Liver (tissue), 9 donors: ENCODE results near the gene COL5A1. TPM values are rescaled to one million over a fixed set of nuclear protein-coding genes. Genes with fewer than 3 reads are reported as not detected.

Source experiments
- DNase-seq: peaks from one replicate; pipeline ENCODE4 v3.0.0-alpha.2; 2017; ENCODE audit warnings: low spot score
- H3K27ac ChIP-seq, 2 donors: one replicate each; pipeline ENCODE4 v1.7.0; 2013; ENCODE audit warnings: inconsistent platforms in 2 of 2, low read length in 2 of 2, control low read depth in 1 of 2, low read depth in 1 of 2, mild to moderate bottlenecking in 1 of 2
- H3K27me3 ChIP-seq, 4 donors: one replicate each; pipeline versions ENCODE4 v1.6.1 to v1.7.0; 2013; ENCODE audit warnings: low read length in 3 of 4, inconsistent platforms in 1 of 4, mild to moderate bottlenecking in 1 of 4, moderate library complexity in 1 of 4; ENCODE audit not compliant: control insufficient read depth in 4 of 4, insufficient read depth in 4 of 4
- H3K36me3 ChIP-seq, 4 donors: one replicate each; pipeline versions ENCODE4 v1.6.1 to v1.7.0; 2013; ENCODE audit warnings: low read length in 3 of 4, mild to moderate bottlenecking in 3 of 4, low read depth in 1 of 4, moderate library complexity in 1 of 4; ENCODE audit not compliant: control insufficient read depth in 4 of 4, insufficient read depth in 3 of 4
- H3K4me1 ChIP-seq, 4 donors: one replicate each; pipeline versions ENCODE4 v1.6.1 to v1.7.0; 2013; ENCODE audit warnings: low read length in 3 of 4, mild to moderate bottlenecking in 3 of 4, moderate library complexity in 1 of 4; ENCODE audit not compliant: control insufficient read depth in 4 of 4, insufficient read depth in 4 of 4
- H3K4me3 ChIP-seq, 3 donors: one replicate each; pipeline versions ENCODE4 v1.6.1 to v1.7.0; 2013; ENCODE audit warnings: low read length in 3 of 3, control low read depth in 1 of 3, low read depth in 1 of 3, mild to moderate bottlenecking in 1 of 3
- H3K9ac ChIP-seq, 2 donors: one replicate each; pipeline ENCODE4 v1.7.0; 2013; ENCODE audit warnings: low read length in 2 of 2, mild to moderate bottlenecking in 2 of 2, moderate library complexity in 2 of 2, control low read depth in 1 of 2, low read depth in 1 of 2
- H3K9me3 ChIP-seq, 4 donors: one replicate each; pipeline versions ENCODE4 v1.6.1 to v1.7.0; 2013; ENCODE audit warnings: low read length in 3 of 4; ENCODE audit not compliant: control insufficient read depth in 4 of 4
- CTCF ChIP-seq: fragments of 150-350 bp; IDR thresholded peaks from 2 replicates; pipeline ENCODE4 v1.5.1; 2017; ENCODE audit warnings: improper control_type of control experiment, low read depth, low read length; ENCODE audit not compliant: missing input control
- EGR1 ChIP-seq, 2 donors: IDR thresholded peaks; 2 replicates each; pipeline ENCODE4 v1.6.1; 2016 to 2018; ENCODE audit warnings: antibody characterized with exemption in 2 of 2, low read depth in 2 of 2
- FOXA2 ChIP-seq: IDR thresholded peaks from 2 replicates; pipeline ENCODE4 v1.6.1; 2016; ENCODE audit warnings: antibody characterized with exemption
- GABPA ChIP-seq, 2 donors: IDR thresholded peaks in 1 of 2; conservative IDR thresholded peaks in 1 of 2; 2 replicates each; pipeline ENCODE4 v1.6.1; 2016; ENCODE audit warnings: antibody characterized with exemption in 2 of 2, mild to moderate bottlenecking in 1 of 2, moderate library complexity in 1 of 2
- HNF4A ChIP-seq, 2 donors: conservative IDR thresholded peaks; 2 replicates each; pipeline ENCODE4 v1.6.1; 2016; ENCODE audit warnings: antibody characterized with exemption in 2 of 2, mild to moderate bottlenecking in 2 of 2
- HNF4G ChIP-seq: IDR thresholded peaks from 2 replicates; pipeline ENCODE4 v1.6.1; 2016; ENCODE audit warnings: antibody characterized with exemption
- RAD21 ChIP-seq, 2 donors: IDR thresholded peaks; 2 replicates each; pipeline ENCODE4 v1.6.1; 2016; ENCODE audit warnings: antibody characterized with exemption in 2 of 2, mild to moderate bottlenecking in 2 of 2
- REST ChIP-seq: IDR thresholded peaks from 2 replicates; pipeline ENCODE4 v1.6.1; 2016; ENCODE audit warnings: antibody characterized with exemption, mild to moderate bottlenecking
- SP1 ChIP-seq: IDR thresholded peaks from 2 replicates; pipeline ENCODE4 v1.6.1; 2018; ENCODE audit warnings: antibody characterized with exemption, mild to moderate bottlenecking
- TAF1 ChIP-seq: conservative IDR thresholded peaks from 2 replicates; pipeline ENCODE4 v1.6.1; 2016; ENCODE audit warnings: antibody characterized with exemption, mild to moderate bottlenecking
- YY1 ChIP-seq: IDR thresholded peaks from 2 replicates; pipeline ENCODE4 v1.6.1; 2016; ENCODE audit warnings: antibody characterized with exemption, mild to moderate bottlenecking
- ZBTB33 ChIP-seq: IDR thresholded peaks from 2 replicates; pipeline ENCODE4 v1.6.1; 2016; ENCODE audit warnings: antibody characterized with exemption
- WGBS: extraction: QIAGEN DNeasy Blood & Tissue Kit; methylation state at CpG from one replicate; pipeline ENCODE4 v1.1.7; 2013; 5-methylcytosine and 5-hydroxymethylcytosine counted together
- polyA plus RNA-seq, 2 donors: library from polyadenylated mRNA; stranded (reverse) in 1 of 2; unstranded in 1 of 2; fragments of 200-250 nt in 1 of 2; fragments of >200 nt in 1 of 2; fragmentation: Nextera tagmentation in 1 of 2; extraction: Ambion mirVana in 1 of 2; gene quantifications; one replicate each; pipeline versions ENCODE4 v1.2.1 to v1.2.3, GENCODE V29; 2013 to 2015
- total RNA-seq, 2 donors: library from RNA; depleted of rRNA; stranded (reverse); fragments of >200 nt; gene quantifications; one replicate each; pipeline ENCODE4 v1.2.3, GENCODE V29; 2014
- donor health status: healthy.
- donor health status: healthy.
- donor health status: healthy.
- donor health status: healthy.
- donor health status: healthy.

Gene COL5A1
- total and polyA plus RNA-seq, 4 donors: 0.67 to 15.6 (median 11.2) TPM

GRCh38 chr9:134637696-134638501 is 3.7 kb upstream of the COL5A1 start (continued):
- TF ChIP-seq YY1 (no peak), HNF4G (no peak)

- TF ChIP-seq CTCF (no peak), EGR1 (IDR thresholded peaks at IDR 0.05; ENCODE audit: low read depth in 2 of 2) (no peak), GABPA (IDR thresholded peaks at IDR 0.05 in 1 of 2, conservative IDR thresholded peaks at IDR 0.05 in 1 of 2) (no peak), RAD21 (IDR thresholded peaks at IDR 0.05) (no peak), ZBTB33 (no peak), YY1 (no peak), REST (no peak), FOXA2 (no peak), HNF4A (conservative IDR thresholded peaks at IDR 0.05) (no peak), SP1 (no peak), TAF1 (no peak)
- H3K27ac ChIP-seq: no peak overlapping the region
- no peak overlapping the region for H3K4me3 ChIP-seq
- H3K36me3 ChIP-seq: no peaks in the 10 kb centered on the region
- H3K27me3 ChIP-seq: peaks cover 0 to 4% (median 0%) of the 10 kb centered on the region in 4 donors
- no peaks in the 10 kb centered on the region for H3K9me3 ChIP-seq
- peaks cover 3 to 8% (median 8%) of the 10 kb centered on the region in 4 donors for H3K4me1 ChIP-seq
- no peak overlapping the region for H3K9ac ChIP-seq
- 84% methylated on average over 13 of the region's 13 CpGs for WGBS
- DNase-seq: no peak
Observed at GRCh38 chr9:134638502-134639090, 3.0 kb upstream of the COL5A1 start.
